CD4-positive, CD25-positive, alpha-beta regulatory T cell (primary cell): Measurements from ENCODE around the gene UBE2F. TPM values are rescaled to one million over a fixed set of nuclear protein-coding genes. Genes with fewer than 3 reads are reported as not detected.

Experiments used
- ATAC-seq, 2 donors: fragments of 150-1000 bp; cut with Tn5 transposase; one replicate each; pipeline ENCODE4 v1.10.0; 2021; ENCODE audit warnings: low read depth in 2 of 2, moderate number of reproducible peaks in 2 of 2, moderate library complexity in 1 of 2
- DNase-seq, 3 donors: peaks; one replicate each; pipeline versions ENCODE4 v3.0.0 to v3.0.0-alpha.2; 2012 to 2022; ENCODE audit warnings: mixed read lengths in 1 of 3
- H3K27ac ChIP-seq: one replicate; pipeline ENCODE4 v1.7.0; 2013; ENCODE audit warnings: mild to moderate bottlenecking, low read length; ENCODE audit not compliant: insufficient read depth, poor library complexity, severe bottlenecking
- H3K27me3 ChIP-seq: one replicate; pipeline ENCODE4 v1.7.0; 2013; ENCODE audit warnings: low read length; ENCODE audit not compliant: control insufficient read depth, insufficient read depth
- H3K36me3 ChIP-seq: one replicate; pipeline ENCODE4 v1.7.0; 2013; ENCODE audit warnings: mild to moderate bottlenecking, low read length, moderate library complexity; ENCODE audit not compliant: control insufficient read depth, insufficient read depth
- H3K4me1 ChIP-seq: 2 replicates; pipeline ENCODE4 v1.7.0; 2013; ENCODE audit warnings: mild to moderate bottlenecking, low read length; ENCODE audit not compliant: insufficient read depth, control insufficient read depth, poor library complexity, severe bottlenecking
- H3K4me3 ChIP-seq: one replicate; pipeline ENCODE4 v1.7.0; 2013; ENCODE audit warnings: low read depth, mild to moderate bottlenecking, low read length, moderate library complexity
- H3K9me3 ChIP-seq, 2 experiments: 1 replicate in 1 of 2; 2 replicates in 1 of 2; pipeline ENCODE4 v1.7.0; 2013; ENCODE audit warnings: low read length in 2 of 2, mild to moderate bottlenecking in 1 of 2, moderate library complexity in 1 of 2; ENCODE audit not compliant: control insufficient read depth in 2 of 2
- H3K27ac Mint-ChIP-seq, 3 donors: one replicate each; pipeline ENCODE4 v1.8.0; 2020 to 2022; ENCODE audit warnings: mild to moderate bottlenecking in 3 of 3, mixed read lengths in 3 of 3, moderate library complexity in 2 of 3
- H3K27me3 Mint-ChIP-seq: one replicate; pipeline ENCODE4 v1.8.0; 2022; ENCODE audit warnings: mild to moderate bottlenecking, mixed read lengths
- H3K36me3 Mint-ChIP-seq: one replicate; pipeline ENCODE4 v1.8.0; 2020; ENCODE audit warnings: mixed read lengths
- H3K4me1 Mint-ChIP-seq, 4 donors: one replicate each; pipeline ENCODE4 v1.8.0; 2020 to 2022; ENCODE audit warnings: mixed read lengths in 4 of 4, mild to moderate bottlenecking in 1 of 4
- H3K4me3 Mint-ChIP-seq, 4 donors: one replicate each; pipeline ENCODE4 v1.8.0; 2020 to 2022; ENCODE audit warnings: mild to moderate bottlenecking in 4 of 4, mixed read lengths in 4 of 4, moderate library complexity in 3 of 4
- H3K9me3 Mint-ChIP-seq, 7 donors: one replicate each; pipeline ENCODE4 v1.8.0; 2020 to 2022; ENCODE audit warnings: mixed read lengths in 7 of 7, mild to moderate bottlenecking in 3 of 7, moderate library complexity in 2 of 7
- polyA plus RNA-seq, 4 donors: library from polyadenylated mRNA; unstranded; fragments of 300-500 nt; fragmentation: Illumina TruSeq; gene quantifications; one replicate each; pipeline ENCODE4 v1.2.3, GENCODE V29; 2021
- total RNA-seq: library from RNA; stranded (reverse); gene quantifications from one replicate; pipeline ENCODE4 v1.2.3, GENCODE V29; 2022

Gene UBE2F
- total and polyA plus RNA-seq, 5 donors from 2014 or later = 44.3 to 137 (median 105) TPM

- DNase-seq (no peak), ATAC-seq (no peak)
- Histone ChIP-seq H3K36me3 (peaks cover 54% of the 10 kb centered on the region), H3K4me1 (no peaks in the 10 kb centered on the region), H3K9me3 (no peaks in the 10 kb centered on the region), H3K27me3 (no peaks in the 10 kb centered on the region), H3K27ac (no peak overlapping the region), H3K4me3 (no peak overlapping the region)
- no peaks in the 10 kb centered on the region for H3K27me3 Mint-ChIP-seq
- peaks cover 64% of the 10 kb centered on the region for H3K36me3 Mint-ChIP-seq
- H3K9me3 Mint-ChIP-seq = peaks cover 0 to 2% (median 0%) of the 10 kb centered on the region in 7 donors
- no peak overlapping the region for H3K4me3 Mint-ChIP-seq
- no peak overlapping the region for H3K27ac Mint-ChIP-seq
- H3K4me1 Mint-ChIP-seq = peaks cover 0 to 8% (median 2%) of the 10 kb centered on the region in 4 donors
These were observed 73.2 kb downstream of the UBE2F start for GRCh38 chr2:238039985-238040384.

GRCh38 chr2:238040918-238041317 is 74.1 kb downstream of the UBE2F start:
- peaks cover 45% of the 10 kb centered on the region for H3K36me3 ChIP-seq

GRCh38 chr2:238042090-238042489 is 75.3 kb downstream of the UBE2F start:
- ATAC-seq (no peak), DNase-seq (peak in 1 of 3 donors; percentile 20)
- H3K36me3 ChIP-seq = peaks cover 39% of the 10 kb centered on the region
- Mint-ChIP-seq H3K4me1 (peaks cover 0 to 8% (median 3%) of the 10 kb centered on the region in 4 donors), H3K36me3 (peaks cover 70% of the 10 kb centered on the region), H3K9me3 (peaks cover 0 to 6% (median 0%) of the 10 kb centered on the region in 7 donors), H3K27me3 (no peaks in the 10 kb centered on the region), H3K4me3 (no peak overlapping the region), H3K27ac (no peak overlapping the region)
- no peaks in the 10 kb centered on the region for H3K9me3 ChIP-seq
- H3K4me3 ChIP-seq = no peak overlapping the region
- no peaks in the 10 kb centered on the region for H3K27me3 ChIP-seq
- H3K27ac ChIP-seq = peak overlapping the region; percentile 23
- no peaks in the 10 kb centered on the region for H3K4me1 ChIP-seq

More at GRCh38 chr2:238040918-238041317, 74.1 kb downstream of the UBE2F start:
- Histone ChIP-seq H3K9me3 (no peaks in the 10 kb centered on the region), H3K27me3 (no peaks in the 10 kb centered on the region), H3K4me1 (no peaks in the 10 kb centered on the region), H3K4me3 (no peak overlapping the region), H3K27ac (no peak overlapping the region)
- Mint-ChIP-seq H3K27ac (peak overlapping the region in 1 of 3 donors; percentile 15), H3K9me3 (no peaks in the 10 kb centered on the region), H3K4me3 (no peak overlapping the region), H3K27me3 (no peaks in the 10 kb centered on the region), H3K4me1 (peaks cover 0 to 8% (median 2%) of the 10 kb centered on the region in 4 donors), H3K36me3 (peaks cover 65% of the 10 kb centered on the region)
- no peak for DNase-seq
- no peak for ATAC-seq

- H3K27me3 Mint-ChIP-seq = no peaks in the 10 kb centered on the region
- Histone ChIP-seq H3K27ac (no peak overlapping the region), H3K9me3 (peaks cover 0 to 1% of the 10 kb centered on the region in 2 experiments), H3K27me3 (no peaks in the 10 kb centered on the region), H3K4me3 (no peak overlapping the region), H3K36me3 (peaks cover 31% of the 10 kb centered on the region), H3K4me1 (no peaks in the 10 kb centered on the region)
- H3K4me1 Mint-ChIP-seq = peaks cover 0 to 8% (median 3%) of the 10 kb centered on the region in 4 donors
- no peak overlapping the region for H3K4me3 Mint-ChIP-seq
- peaks cover 0 to 9% (median 4%) of the 10 kb centered on the region in 7 donors for H3K9me3 Mint-ChIP-seq
- no peak for ATAC-seq
- H3K27ac Mint-ChIP-seq = peak overlapping the region in 2 of 3 donors; percentile 14 to 79
- no peak for DNase-seq
- H3K36me3 Mint-ChIP-seq = peaks cover 68% of the 10 kb centered on the region
These were observed 76.2 kb downstream of the UBE2F start for GRCh38 chr2:238042849-238043584.

GRCh38 chr2:238043851-238044250 is 77.0 kb downstream of the UBE2F start:
- ATAC-seq (no peak), DNase-seq (no peak)
- H3K27ac Mint-ChIP-seq = peak overlapping the region in 1 of 3 donors; percentile 23
- Histone ChIP-seq H3K36me3 (peaks cover 24% of the 10 kb centered on the region), H3K27ac (no peak overlapping the region), H3K4me3 (no peak overlapping the region), H3K9me3 (peaks cover 5 to 8% of the 10 kb centered on the region in 2 experiments), H3K4me1 (no peaks in the 10 kb centered on the region), H3K27me3 (no peaks in the 10 kb centered on the region)
- H3K9me3 Mint-ChIP-seq = peaks cover 0 to 13% (median 5%) of the 10 kb centered on the region in 7 donors
- peaks cover 0 to 8% (median 3%) of the 10 kb centered on the region in 4 donors for H3K4me1 Mint-ChIP-seq
- no peak overlapping the region for H3K4me3 Mint-ChIP-seq
- peaks cover 67% of the 10 kb centered on the region for H3K36me3 Mint-ChIP-seq
- no peaks in the 10 kb centered on the region for H3K27me3 Mint-ChIP-seq

- Mint-ChIP-seq H3K4me3 (no peak overlapping the region), H3K9me3 (peaks cover 0 to 16% (median 5%) of the 10 kb centered on the region in 7 donors), H3K27ac (peak overlapping the region in 1 of 3 donors; percentile 76), H3K4me1 (peaks cover 0 to 8% (median 3%) of the 10 kb centered on the region in 4 donors), H3K27me3 (no peaks in the 10 kb centered on the region), H3K36me3 (peaks cover 61% of the 10 kb centered on the region)
- ATAC-seq (no peak), DNase-seq (no peak)
- Histone ChIP-seq H3K4me3 (no peak overlapping the region), H3K27ac (no peak overlapping the region), H3K4me1 (no peaks in the 10 kb centered on the region), H3K36me3 (peaks cover 19% of the 10 kb centered on the region), H3K9me3 (peaks cover 5 to 8% of the 10 kb centered on the region in 2 experiments), H3K27me3 (no peaks in the 10 kb centered on the region)
These were observed 78.8 kb downstream of the UBE2F start for GRCh38 chr2:238045575-238045974.

GRCh38 chr2:238046725-238047270 is 80.0 kb downstream of the UBE2F start:
- H3K4me3 Mint-ChIP-seq = no peak overlapping the region
- Histone ChIP-seq H3K4me1 (no peaks in the 10 kb centered on the region), H3K36me3 (peaks cover 18% of the 10 kb centered on the region), H3K9me3 (peaks cover 5 to 8% of the 10 kb centered on the region in 2 experiments), H3K27me3 (no peaks in the 10 kb centered on the region), H3K4me3 (no peak overlapping the region), H3K27ac (no peak overlapping the region)
- ATAC-seq = no peak
- no peak for DNase-seq
- peaks cover 0 to 6% (median 0%) of the 10 kb centered on the region in 4 donors for H3K4me1 Mint-ChIP-seq
- peaks cover 0 to 16% (median 5%) of the 10 kb centered on the region in 7 donors for H3K9me3 Mint-ChIP-seq
- H3K36me3 Mint-ChIP-seq = peaks cover 50% of the 10 kb centered on the region
- peak overlapping the region in 1 of 3 donors; percentile 65 for H3K27ac Mint-ChIP-seq
- peaks cover 9% of the 10 kb centered on the region for H3K27me3 Mint-ChIP-seq
